ENCODE results near the gene ELOVL2.
"Not testable (repeated sequence)": the region's sequence is repeated elsewhere in the genome, so short reads cannot be mapped to it uniquely, and the experiment has no call there.

The ELOVL2 gene

GRCh38 chr6:11043961-11044711, at the start of gene ELOVL2:
Gene ELOVL2, minus strand, starts transcription at chr6:11044305. Its CDS starts 75 bp downstream, at chr6:11044230.
- DNase-seq (ENCODE audit: low spot score) (no peak), FAIRE-seq (no peak)

- DNase-seq (ENCODE audit: low spot score), result no peak
- FAIRE-seq, result no peak
These were observed 49.2 kb upstream of the ELOVL2 start for GRCh38 chr6:11093376-11093625.

- no peak for DNase-seq (ENCODE audit: low spot score)
- no peak for FAIRE-seq
These were observed 48.7 kb upstream of the ELOVL2 start for GRCh38 chr6:11092668-11093375.

- not testable (repeated sequence) for FAIRE-seq; DNase-seq (ENCODE audit: low spot score)
These were observed 47.0 kb upstream of the ELOVL2 start for GRCh38 chr6:11091141-11091540.

- no peak for DNase-seq (ENCODE audit: low spot score)
- no peak for FAIRE-seq
These were observed 45.6 kb upstream of the ELOVL2 start for GRCh38 chr6:11089695-11090094.

GRCh38 chr6:11087141-11087812, 43.2 kb upstream of the ELOVL2 start:
- FAIRE-seq; DNase-seq (ENCODE audit: low spot score): not testable (repeated sequence)

- FAIRE-seq, result no peak
- DNase-seq (ENCODE audit: low spot score), result peak; percentile 20
These were observed 41.8 kb upstream of the ELOVL2 start for GRCh38 chr6:11085758-11086435.

GRCh38 chr6:11083956-11084355, 39.9 kb upstream of the ELOVL2 start:
- no peak for DNase-seq (ENCODE audit: low spot score)
- FAIRE-seq, result no peak

GRCh38 chr6:11083491-11083890, 39.4 kb upstream of the ELOVL2 start:
- FAIRE-seq, result no peak
- no peak for DNase-seq (ENCODE audit: low spot score)

- no peak for DNase-seq (ENCODE audit: low spot score)
- no peak for FAIRE-seq
These were observed 36.2 kb upstream of the ELOVL2 start for GRCh38 chr6:11080296-11080695.

- no peak for DNase-seq (ENCODE audit: low spot score)
These were observed 34.2 kb upstream of the ELOVL2 start for GRCh38 chr6:11078266-11078665.

GRCh38 chr6:11076540-11076939, 32.4 kb upstream of the ELOVL2 start:
- no peak for DNase-seq (ENCODE audit: low spot score)
- FAIRE-seq, result no peak

More at GRCh38 chr6:11078266-11078665, 34.2 kb upstream of the ELOVL2 start:
- FAIRE-seq, result no peak

GRCh38 chr6:11072101-11072500, 28.0 kb upstream of the ELOVL2 start:
- DNase-seq (ENCODE audit: low spot score) (no peak), FAIRE-seq (no peak)

GRCh38 chr6:11069760-11070159, 25.7 kb upstream of the ELOVL2 start:
- no peak for DNase-seq (ENCODE audit: low spot score)

GRCh38 chr6:11067348-11067747, 23.2 kb upstream of the ELOVL2 start:
- FAIRE-seq (no peak), DNase-seq (ENCODE audit: low spot score) (no peak)

More at GRCh38 chr6:11069760-11070159, 25.7 kb upstream of the ELOVL2 start:
- FAIRE-seq, result no peak

- no peak for DNase-seq (ENCODE audit: low spot score)
- no peak for FAIRE-seq
These were observed 22.6 kb upstream of the ELOVL2 start for GRCh38 chr6:11066505-11067347.

GRCh38 chr6:11065436-11066202, 21.5 kb upstream of the ELOVL2 start:
- DNase-seq (ENCODE audit: low spot score) (no peak), FAIRE-seq (no peak)

- DNase-seq (ENCODE audit: low spot score), result no peak
- FAIRE-seq, result no peak
These were observed 20.7 kb upstream of the ELOVL2 start for GRCh38 chr6:11064836-11065235.

GRCh38 chr6:11062715-11063114, 18.6 kb upstream of the ELOVL2 start:
- no peak for DNase-seq (ENCODE audit: low spot score)
- FAIRE-seq, result no peak

GRCh38 chr6:11062083-11062482, 18.0 kb upstream of the ELOVL2 start:
- DNase-seq (ENCODE audit: low spot score), result no peak
- FAIRE-seq, result no peak

All from urothelium cell line (cell line).